GM21619 (cell line): Measurements from ENCODE around the gene PCP4L1.

Experiments used
- ATAC-seq: cut with Tn5 transposase; IDR thresholded peaks from one replicate; pipeline ENCODE4 v1.9.1; 2021; ENCODE audit not compliant: unreplicated experiment

The PCP4L1 gene

DNA sequence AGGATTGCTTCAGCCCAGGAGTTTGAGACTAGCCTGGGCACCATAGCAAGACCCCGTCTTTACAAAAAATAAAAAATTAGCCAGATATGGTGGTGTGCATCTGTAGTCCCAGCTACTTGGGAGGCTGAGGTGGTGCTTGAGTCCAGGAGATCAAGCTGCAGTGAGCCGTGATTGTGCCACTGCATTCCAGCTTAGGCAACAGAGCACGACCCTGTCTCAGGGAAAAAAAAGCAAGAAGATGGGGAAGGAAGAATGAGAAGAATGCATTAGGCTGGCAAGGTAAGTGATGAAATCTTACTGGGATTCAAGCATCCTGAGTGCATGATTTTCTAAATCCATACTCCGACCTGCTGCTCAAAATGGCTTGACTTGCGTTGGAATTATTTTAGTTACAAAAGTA is 6.8 kb downstream of the PCP4L1 start:
- ATAC-seq = no peak

DNA sequence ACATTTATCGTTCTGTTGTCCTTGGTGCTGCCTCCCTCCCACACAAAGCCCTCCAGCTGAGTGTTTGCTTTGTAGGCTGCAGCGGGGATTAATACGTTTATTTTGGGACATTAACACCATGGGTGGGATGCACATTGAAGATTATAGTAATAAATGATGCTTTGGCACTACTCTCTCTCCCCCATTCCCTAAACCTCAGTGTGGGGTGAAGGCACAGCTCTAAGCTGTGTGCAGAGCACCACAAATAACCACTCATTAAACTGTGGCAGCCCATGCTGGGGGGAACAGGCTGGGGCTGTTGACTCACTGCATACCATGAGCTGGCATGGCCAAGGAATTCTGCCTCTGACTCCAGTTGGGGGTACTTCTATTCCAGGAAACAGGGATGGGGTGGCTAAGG is 7.7 kb downstream of the PCP4L1 start:
- no peak for ATAC-seq

DNA sequence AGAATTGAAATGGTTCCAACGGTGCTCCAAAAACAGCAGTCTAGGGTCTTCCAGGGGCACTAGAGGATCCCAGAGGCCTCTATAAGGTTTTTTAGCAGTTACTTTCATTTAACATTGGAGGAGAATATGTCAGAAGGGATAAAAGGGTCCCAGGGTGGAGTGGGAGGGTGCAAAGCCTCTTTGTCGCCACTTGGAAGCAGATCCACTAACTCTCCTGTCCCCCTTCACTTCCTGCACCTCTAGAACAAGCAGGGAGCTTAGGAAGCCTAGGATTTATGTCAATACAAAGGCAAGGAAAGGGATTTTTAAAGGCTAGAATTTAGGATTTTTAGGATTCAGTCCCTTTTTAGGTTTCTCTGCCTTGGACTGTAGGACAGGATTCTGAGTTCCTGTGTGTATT is 8.3 kb downstream of the PCP4L1 start:
- ATAC-seq = no peak

DNA sequence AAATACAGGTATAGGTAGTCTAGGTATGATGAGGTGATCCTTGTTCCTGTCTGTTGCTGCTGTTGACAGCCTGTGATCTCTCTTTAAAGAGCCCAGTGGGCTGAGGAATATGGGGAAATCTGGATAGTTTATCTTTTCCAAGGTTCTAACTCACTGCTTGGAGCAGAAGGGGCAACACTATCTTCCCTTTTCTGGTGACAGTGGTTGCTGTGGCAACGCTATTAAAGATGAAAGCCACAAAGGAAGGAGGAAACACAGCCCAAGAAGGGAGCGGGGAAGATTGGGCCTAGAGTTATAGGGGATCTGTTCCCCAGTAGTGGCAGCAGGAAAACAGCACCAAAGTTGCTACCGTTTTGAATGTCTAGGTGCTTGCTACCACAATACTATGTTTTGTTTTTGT is 8.8 kb downstream of the PCP4L1 start:
- ATAC-seq = no peak

DNA sequence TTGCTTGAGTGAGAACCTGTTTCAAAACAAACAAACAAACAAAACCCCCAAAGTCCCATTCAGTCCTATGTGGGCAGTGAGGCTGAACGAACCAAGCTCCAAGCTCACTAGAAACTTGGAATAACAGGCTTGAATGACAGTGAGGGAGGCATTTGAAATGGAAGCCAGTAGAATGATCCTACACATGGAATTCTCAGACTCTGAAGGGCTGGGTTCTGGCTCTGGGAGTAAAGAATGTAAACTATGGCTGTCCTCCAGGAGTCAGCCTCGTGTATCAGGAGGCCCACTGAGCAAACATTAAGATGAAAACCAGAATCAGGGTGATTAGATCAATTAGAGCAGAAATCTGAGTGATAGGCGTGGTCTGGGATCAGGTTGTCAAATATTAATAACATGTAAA is 14.9 kb downstream of the PCP4L1 start:
- no peak for ATAC-seq

DNA sequence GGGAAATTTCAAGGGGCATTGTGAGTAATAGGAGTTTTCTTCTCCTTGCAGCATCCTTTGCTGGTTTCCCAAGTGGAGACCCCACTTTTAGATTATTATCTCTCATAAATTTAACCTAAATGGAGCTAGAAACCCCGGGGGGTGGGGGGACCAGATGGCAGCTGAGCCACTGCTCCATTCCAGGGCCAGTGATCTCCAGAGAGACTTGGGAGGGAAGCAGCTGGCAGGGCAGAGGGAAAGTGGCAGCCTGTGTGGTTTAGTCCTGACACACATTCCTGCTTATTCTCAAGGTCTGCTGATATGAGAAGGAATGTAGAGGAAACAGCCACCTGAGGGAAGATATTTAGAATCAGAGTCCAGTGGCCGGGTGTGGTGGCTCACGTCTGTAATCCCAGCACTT is 16.3 kb downstream of the PCP4L1 start:
- ATAC-seq = no peak

DNA sequence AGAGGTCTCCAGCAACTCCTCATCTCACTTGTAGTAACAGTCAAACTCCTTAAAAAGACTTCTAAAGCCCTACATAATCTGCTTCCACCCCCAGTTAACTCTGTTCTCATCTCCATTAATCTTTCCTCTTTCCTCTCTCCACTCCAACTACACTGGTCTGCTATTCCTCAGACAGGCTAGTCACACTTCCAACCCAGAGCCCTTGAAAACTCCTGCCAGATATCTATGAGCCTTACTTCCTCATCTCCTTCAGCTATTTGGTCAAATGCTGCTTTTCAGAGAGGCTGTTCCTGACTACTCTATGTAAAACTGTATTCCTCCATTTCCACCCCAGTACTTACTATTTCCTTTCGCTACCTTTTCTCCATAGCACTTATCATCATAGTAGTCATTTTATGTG is 24.4 kb downstream of the PCP4L1 start:
- ATAC-seq = no peak

DNA sequence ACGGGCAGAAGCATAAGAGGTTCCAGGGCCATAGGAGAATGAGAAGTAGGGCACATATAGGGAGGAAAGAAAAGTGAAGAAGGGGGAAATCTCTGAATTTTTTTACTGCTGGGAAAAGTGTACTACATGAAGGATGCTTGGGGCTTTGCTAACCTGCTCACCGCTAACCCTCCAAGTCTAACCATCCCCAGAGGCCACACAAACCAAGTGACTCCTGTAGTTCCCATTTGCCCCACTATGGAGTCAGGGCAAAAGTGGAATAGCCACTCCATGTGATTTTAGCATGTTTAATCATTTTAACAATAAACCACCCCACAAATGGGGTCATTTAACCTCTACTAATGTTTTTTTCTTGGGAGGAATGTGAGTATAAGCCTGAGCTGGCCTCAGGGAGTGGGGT is 26.6 kb downstream of the PCP4L1 start:
- no peak for ATAC-seq

DNA sequence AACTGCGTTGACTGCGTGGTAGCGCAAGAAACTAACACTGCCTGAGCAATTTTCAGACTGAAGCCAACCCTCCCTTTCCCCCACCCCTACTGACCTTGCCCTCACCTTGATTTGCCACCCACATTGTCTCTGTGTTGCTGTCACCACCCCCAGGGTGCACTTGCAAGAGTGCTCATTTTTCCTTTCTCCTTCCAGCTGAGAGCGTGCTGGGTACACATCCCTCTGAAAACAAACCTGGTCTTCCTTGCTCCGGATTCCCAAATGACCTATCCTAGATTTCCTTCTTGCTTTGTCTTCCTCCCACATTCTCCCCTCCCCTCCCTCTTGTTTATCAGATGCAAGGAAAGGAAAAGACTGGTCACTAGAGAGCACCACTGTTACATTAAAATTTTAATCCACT is 27.0 kb downstream of the PCP4L1 start:
- ATAC-seq = no peak

DNA sequence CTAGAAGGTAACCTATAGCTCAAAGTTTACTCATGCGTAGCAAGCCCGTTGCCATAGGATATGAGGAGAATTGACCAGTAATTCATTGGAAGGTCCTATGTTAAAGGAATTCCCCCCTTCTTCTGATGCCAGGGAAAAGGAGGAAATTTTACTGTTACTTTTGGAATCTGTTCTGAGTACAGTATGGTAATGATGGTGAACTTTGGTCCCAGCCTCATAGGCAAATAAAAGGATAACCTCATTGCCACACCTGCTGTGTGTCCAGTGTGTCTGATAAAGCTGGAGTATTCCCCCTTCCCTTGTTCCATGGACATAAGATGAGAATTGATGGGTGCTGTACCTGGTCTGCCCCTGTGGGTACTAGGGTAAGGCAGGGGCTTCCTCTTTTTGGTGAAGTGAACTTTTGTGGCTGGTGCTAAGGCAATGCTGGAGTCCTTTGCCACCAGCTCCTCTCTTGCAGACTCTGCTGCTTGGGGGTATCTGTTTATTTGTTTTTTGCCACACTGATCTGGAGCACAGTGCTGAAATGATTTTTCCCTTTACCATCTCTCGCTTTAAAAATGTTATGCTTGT is 29.0 kb downstream of the PCP4L1 start:
- no peak for ATAC-seq

DNA sequence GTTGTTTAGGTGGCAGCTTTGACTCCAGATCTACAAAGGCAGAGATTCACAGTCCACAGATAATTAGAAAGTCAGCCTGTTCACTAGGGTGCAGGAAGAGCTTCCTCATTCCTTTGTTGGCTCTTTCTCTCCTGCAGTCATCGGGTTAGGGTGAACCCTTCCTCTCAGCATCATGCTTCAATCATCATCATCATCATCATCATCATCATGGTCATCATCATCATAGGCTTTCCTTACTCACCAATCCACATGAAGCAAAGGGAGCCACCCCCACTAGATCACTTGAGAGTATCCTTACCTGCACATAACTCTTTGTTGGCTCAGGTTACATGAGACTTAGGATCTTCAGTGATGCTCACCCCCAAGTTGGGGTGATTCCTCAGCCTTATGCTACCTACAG is 32.2 kb downstream of the PCP4L1 start:
- no peak for ATAC-seq

DNA sequence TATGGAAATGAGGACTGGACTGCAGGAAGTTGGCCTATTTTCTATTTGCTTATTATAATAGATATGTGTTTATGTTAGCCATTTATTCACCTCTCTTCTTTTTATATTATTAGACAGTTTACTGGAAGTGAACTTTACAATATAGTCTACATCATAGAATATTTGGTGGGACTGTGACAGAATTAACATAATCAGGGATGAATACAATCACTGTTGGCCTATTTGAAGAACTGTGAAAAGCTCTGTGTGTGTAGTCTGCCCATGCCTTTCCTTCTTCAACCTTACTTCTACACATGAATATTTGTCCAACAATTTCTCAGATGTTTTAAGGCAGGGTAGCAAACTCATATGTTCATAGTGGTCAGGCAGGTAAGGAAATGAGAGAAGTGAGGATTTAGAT is 38.9 kb downstream of the PCP4L1 start:
- no peak for ATAC-seq

DNA sequence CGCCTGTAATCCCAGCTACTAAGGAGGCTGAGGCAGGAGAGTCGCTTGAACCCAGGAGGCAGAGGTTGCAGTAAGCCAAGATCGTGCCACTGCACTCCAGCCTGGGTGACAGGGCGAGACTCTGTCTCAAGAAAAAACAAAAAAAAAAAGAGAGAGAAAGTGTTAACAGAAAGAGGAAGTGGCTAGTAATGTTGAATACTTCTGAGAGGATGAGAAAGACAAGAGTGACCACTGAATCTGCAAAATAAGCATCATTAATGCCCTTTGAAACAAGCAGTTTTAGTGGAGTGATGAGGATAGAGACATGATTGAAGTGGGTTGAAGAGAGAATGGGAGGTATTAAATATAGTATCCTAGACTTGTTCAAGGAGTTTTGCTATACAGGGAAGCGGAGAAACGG is 39.6 kb downstream of the PCP4L1 start:
- peak; percentile 53 for ATAC-seq

DNA sequence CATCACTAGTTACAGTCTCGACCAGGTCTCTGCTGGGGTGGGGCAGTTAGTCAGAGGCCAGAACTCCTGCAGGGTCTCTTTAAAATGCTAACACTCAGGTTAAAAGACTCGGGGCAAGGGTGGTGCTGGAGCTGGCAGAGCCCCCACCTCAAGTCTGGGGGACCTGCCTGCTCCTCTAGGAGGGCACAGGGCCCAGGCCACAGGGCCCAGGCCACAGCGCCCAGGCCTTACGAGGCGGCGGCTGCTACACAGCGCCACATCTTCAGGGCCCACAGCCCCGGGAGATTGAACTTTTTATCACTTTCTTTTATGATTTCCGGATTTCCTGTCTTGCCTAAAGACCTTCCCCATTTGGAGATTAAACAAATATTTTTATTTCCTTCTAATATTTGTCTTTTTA is 40.8 kb downstream of the PCP4L1 start:
- ATAC-seq = no peak

DNA sequence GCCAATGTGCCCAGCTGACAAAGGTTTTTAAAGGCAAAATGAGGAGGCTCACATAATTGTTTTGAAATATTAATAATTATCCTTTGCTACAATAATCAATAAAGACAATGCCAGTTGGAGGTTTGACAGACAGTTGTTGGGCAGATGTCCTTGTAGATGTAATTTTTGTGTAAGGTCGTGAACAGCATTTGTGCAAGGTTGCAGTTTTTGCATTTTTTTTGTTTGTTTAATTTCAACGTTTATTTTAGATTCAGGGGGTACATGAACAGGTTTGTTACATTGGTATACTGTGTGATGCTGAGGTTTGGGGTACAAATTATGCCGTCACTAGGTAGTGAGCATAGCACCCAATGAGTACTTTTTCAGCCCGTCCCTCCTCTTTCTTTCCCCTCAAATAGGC is 41.9 kb downstream of the PCP4L1 start:
- no peak for ATAC-seq

DNA sequence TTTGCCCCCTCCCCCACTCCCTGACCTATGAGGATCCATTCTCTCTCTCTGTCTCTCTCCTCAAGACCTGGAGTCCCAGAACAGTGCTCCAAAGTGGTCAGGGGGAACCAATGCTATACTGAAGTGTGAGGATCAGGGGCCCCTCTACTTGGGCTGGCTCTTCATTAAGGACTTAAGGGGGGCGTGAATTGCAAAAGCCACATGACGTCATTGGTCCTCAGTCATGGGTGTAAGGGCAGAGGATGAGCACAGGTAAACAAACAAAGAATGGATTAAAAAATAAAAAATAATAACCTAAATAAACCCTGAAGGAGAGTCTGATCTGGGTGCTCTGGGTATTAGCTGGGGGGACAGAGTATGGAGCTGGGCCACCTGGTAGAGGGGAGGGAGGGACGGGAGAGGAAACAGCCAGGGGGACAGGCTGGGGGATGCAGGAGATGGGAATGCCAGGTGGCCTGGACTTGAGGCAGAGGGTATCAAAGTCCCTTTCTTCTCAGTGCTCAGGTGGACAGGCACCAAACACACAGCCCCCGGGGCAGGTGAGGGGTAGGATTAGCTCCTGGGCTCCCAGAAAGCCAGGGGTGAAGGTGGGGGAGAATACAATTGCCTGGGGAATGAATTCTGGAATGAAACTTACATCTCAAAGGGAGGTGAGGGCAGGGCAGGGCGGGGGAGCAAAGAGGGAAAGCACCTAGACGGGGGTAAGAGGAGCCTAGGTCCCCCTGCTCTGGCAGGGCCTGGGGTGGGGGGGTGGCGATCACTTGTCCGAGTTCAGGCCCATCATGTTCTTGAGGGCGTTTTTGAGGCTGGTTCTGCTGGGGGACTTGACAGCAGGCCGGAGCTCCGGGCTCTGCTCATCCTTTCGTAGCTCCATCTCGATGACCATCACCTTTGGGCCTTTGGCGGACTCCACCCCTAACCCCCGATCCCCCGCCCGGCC is 46.7 kb downstream of the PCP4L1 start:
- ATAC-seq = no peak

DNA sequence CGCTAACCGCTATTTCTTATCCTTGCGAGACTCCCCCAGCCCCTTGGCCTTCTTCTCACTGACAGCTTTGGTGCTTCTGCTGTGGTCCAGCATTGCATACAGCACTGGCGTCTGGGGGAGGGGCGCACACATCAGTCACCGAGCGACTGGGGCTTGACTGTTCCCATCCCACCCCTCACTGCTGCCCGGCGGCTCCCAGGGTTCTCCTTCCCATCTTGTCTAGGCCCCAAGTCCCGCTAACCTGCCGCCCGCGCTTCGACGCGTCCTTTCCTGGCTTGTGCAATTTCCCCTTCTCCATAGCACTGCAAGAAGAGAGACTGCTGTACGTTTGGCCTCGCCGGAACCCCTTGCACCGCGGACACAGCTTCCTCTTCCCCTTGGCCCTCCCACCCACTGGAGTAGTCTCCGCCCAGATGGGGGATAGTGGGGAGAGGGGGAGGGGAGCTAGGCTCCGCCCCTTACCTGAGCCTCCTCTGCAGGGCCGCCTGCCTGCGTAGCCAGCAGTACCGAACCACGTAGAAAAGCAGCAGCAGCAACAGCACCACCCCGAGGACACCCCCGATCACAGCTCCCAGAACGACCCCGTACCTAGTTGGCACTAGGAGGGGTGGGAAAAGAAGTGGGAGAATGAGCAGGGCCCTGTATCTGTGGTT is 47.4 kb downstream of the PCP4L1 start:
- peak; percentile 83 for ATAC-seq

DNA sequence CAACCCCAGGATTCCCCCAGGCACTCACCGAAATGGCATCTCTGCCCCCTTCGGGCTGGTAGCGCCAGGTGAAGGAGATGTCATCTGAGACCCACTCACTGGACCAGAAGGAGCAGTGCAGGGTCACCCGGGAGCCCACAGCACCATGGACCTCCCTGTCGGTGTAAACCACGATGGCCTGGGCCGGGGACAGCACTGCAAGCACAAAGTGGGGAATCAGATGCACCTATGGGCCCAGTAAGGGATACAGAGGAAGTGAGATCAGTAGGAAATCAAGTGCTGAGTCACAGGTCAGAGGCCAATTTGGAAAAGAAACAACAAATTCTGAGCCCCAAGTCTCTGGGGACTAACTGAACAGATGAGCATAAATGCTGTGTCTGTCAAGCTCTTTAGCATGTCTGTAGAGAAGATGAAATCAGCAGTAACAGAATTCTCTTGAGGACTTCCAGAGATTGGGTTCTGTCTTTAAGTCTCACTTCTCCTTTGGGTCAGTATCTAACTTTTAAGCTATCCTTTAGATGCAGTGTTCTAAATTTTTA is 48.8 kb downstream of the PCP4L1 start:
- no peak for ATAC-seq

DNA sequence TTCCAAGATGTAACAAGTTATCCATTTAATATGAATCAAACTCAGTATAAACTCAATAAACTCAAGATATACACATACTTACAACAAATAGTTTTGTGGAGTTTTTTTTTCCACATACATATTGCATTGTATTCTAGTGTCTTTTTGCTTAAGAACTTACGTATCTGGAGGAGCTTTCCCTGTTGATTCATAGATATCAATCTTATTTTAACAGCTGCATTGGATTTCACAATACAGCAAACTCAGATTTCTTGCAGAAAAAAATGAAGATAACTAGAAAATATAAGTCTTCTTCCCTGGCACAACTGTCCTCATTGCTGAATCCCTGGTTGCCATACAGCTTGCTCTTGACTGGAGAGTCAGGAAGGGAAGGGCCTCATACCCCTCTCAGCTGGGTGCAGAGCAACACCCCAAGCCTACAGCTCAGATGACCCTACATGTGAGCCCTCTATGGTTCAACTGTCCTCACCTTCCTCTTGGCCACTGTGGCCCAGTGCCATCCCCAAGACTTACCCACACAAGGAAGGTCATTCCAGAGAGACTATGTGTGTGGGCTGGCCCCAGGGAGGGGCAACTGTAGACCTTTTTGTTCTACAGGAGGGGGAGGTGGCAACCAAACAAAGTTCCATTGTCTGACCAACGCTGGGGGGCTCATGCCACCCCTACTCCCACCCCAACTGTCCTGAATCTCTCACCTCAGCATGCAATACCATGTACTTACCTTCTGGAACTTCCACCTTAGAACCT is 49.5 kb downstream of the PCP4L1 start:
- no peak for ATAC-seq

DNA sequence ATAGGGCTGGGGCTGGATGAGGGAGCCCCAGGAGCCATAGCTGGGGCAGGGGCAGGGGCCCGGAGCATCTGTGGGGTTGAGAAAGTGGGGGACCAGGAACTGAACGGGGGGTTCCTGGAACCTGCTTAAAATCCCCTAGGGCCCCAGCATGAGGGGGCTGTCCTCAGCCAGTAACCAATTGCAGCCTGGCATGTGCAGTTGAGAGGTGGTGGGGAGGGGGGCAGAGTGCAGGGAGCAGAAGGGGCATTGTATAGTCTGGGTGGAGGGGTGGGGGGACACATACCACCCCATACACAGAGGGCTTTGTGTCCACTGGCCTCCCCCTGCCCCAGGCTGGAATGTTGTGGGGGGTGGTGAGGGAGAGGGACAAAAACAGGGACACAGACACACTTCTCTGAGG is 51.3 kb downstream of the PCP4L1 start, which contains the start of gene MPZ:
Gene MPZ, minus strand, starts transcription at position 101 of the 400 bp plus-strand sequence. Its CDS starts 63 bp downstream, at position 38.
- no peak for ATAC-seq

DNA sequence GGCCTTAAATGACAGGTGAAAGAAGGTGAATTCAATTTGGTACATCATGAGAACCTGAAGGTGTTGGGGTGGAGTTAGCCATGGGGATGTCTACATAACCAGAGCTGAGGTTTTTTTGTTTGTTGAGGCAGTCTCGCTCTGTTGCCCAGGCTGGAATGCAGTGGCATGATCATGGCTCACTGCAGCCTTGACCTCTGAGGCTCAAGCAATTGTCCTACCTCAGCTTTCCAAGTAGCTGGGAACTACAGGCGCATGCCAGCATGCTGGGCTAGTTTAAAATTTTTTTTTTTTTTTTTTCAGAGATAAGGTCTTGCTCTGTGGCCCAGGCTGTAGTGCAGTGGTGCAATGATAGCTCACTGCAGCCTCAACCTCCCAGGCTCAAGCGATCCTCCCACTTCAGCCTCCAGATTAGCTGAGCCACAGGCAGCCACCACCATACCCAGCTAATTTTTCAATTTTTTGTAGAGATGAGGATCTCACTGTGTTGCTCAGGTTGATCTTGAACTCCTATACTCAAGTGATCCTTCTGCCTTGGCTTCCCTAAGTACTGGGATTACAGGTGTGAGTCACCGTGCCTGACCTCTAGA is 53.1 kb downstream of the PCP4L1 start:
- no peak for ATAC-seq
